Measurements from ENCODE around the gene SFT2D3. TPM values are rescaled to one million over a fixed set of nuclear protein-coding genes. Genes with fewer than 3 reads are reported as not detected.

SFT2D3 gene
- polyA plus RNA-seq, 1 donor from 2014 or later = 6.2 TPM

- H4K20me1 ChIP-seq (ENCODE audit: insufficient read depth) = no peaks in the 10 kb centered on the region
- no peaks in the 10 kb centered on the region for H3K9me3 ChIP-seq (ENCODE audit: low read length)
- H3K4me2 ChIP-seq (ENCODE audit: low read length) = no peak overlapping the region
- no peaks in the 10 kb centered on the region for H3K9me2 ChIP-seq (ENCODE audit: insufficient read depth, low read length)
- H3K4me3 ChIP-seq (ENCODE audit: low read length) = no peak overlapping the region
- H3K36me3 ChIP-seq (ENCODE audit: insufficient read depth, low read length) = peaks cover 11% of the 10 kb centered on the region
- no peak overlapping the region for H3K27ac ChIP-seq (ENCODE audit: low read length)
- H3K79me2 ChIP-seq (replicated peaks; ENCODE audit: insufficient read depth, low read length) = peaks cover 20% of the 10 kb centered on the region
- no peak overlapping the region for H3K9ac ChIP-seq (ENCODE audit: low read length)
- no peaks in the 10 kb centered on the region for H3K27me3 ChIP-seq (ENCODE audit: insufficient read depth, low read depth, low read length)
- peaks cover 10% of the 10 kb centered on the region for H3F3A ChIP-seq (ENCODE audit: insufficient read depth, low read length, poor library complexity, severe bottlenecking)
- TF ChIP-seq REST (IDR thresholded peaks at IDR 0.05; ENCODE audit: borderline replicate concordance) (no peak), EP300 (conservative IDR thresholded peaks at IDR 0.05; ENCODE audit: poor library complexity, severe bottlenecking) (no peak), TAF1 (IDR thresholded peaks at IDR 0.05; ENCODE audit: low read depth) (no peak), MXI1 (conservative IDR thresholded peaks at IDR 0.05; ENCODE audit: poor library complexity, severe bottlenecking) (no peak), SMC3 (conservative IDR thresholded peaks at IDR 0.05; ENCODE audit: poor library complexity) (no peak), POLR2AphosphoS5 (IDR thresholded peaks at IDR 0.05) (no peak), CTCF (IDR thresholded peaks at IDR 0.05; ENCODE audit: poor library complexity, severe bottlenecking) (no peak)
- no peak overlapping the region for H2AFZ ChIP-seq (ENCODE audit: low read depth, low read length)
Observed at GRCh38 chr2:127705391-127706065, 4.2 kb downstream of the SFT2D3 start.

GRCh38 chr2:127706215-127706990, 5.1 kb downstream of the SFT2D3 start:
- no peak for TF ChIP-seq SMC3 (conservative IDR thresholded peaks at IDR 0.05; ENCODE audit: poor library complexity)
- TF ChIP-seq EP300 (conservative IDR thresholded peaks at IDR 0.05; ENCODE audit: poor library complexity, severe bottlenecking) = no peak
- TF ChIP-seq TAF1 (IDR thresholded peaks at IDR 0.05; ENCODE audit: low read depth) = no peak
- TF ChIP-seq MXI1 (conservative IDR thresholded peaks at IDR 0.05; ENCODE audit: poor library complexity, severe bottlenecking) = no peak
- no peak for TF ChIP-seq CTCF (IDR thresholded peaks at IDR 0.05; ENCODE audit: poor library complexity, severe bottlenecking)
- no peak for TF ChIP-seq POLR2AphosphoS5 (IDR thresholded peaks at IDR 0.05)
- TF ChIP-seq REST (IDR thresholded peaks at IDR 0.05; ENCODE audit: borderline replicate concordance) = no peak
- TF ChIP-seq RAD21 (conservative IDR thresholded peaks at IDR 0.05) = no peak
- TF ChIP-seq EZH2 (IDR thresholded peaks at IDR 0.05; ENCODE audit: borderline replicate concordance, insufficient read depth, low read length, poor library complexity, severe bottlenecking) = no peak
- Histone ChIP-seq H2AFZ (ENCODE audit: low read depth, low read length) (no peak overlapping the region), H3K9me3 (ENCODE audit: low read length) (no peaks in the 10 kb centered on the region), H3K79me2 (replicated peaks; ENCODE audit: insufficient read depth, low read length) (peaks cover 20% of the 10 kb centered on the region), H3K4me3 (ENCODE audit: low read length) (no peak overlapping the region), H3K4me2 (ENCODE audit: low read length) (no peak overlapping the region), H4K20me1 (ENCODE audit: insufficient read depth) (no peaks in the 10 kb centered on the region), H3K9ac (ENCODE audit: low read length) (no peak overlapping the region), H3K36me3 (ENCODE audit: insufficient read depth, low read length) (peaks cover 11% of the 10 kb centered on the region), H3K9me2 (ENCODE audit: insufficient read depth, low read length) (no peaks in the 10 kb centered on the region), H3F3A (ENCODE audit: insufficient read depth, low read length, poor library complexity, severe bottlenecking) (peaks cover 10% of the 10 kb centered on the region), H3K27me3 (ENCODE audit: insufficient read depth, low read depth, low read length) (no peaks in the 10 kb centered on the region), H3K27ac (ENCODE audit: low read length) (no peak overlapping the region)
